Large intestine (tissue), 3 donors: ENCODE measurements around the gene AQP12B. TPM values are rescaled to one million over a fixed set of nuclear protein-coding genes. Genes with fewer than 3 reads are reported as not detected.
"Not testable (repeated sequence)": the region's sequence is repeated elsewhere in the genome, so short reads cannot be mapped to it uniquely, and the experiment has no call there.

Source experiments
- DNase-seq, 2 donors: peaks; one replicate each; pipeline versions ENCODE4 v3.0.0 to v3.0.0-alpha.2; 2013
- H3K27ac ChIP-seq: one replicate; pipeline ENCODE4 v1.5.1; 2013; ENCODE audit warnings: low read length
- H3K27me3 ChIP-seq: 2 replicates; pipeline ENCODE4 v1.6.1; 2013; ENCODE audit warnings: low read length; ENCODE audit not compliant: control insufficient read depth, insufficient read depth
- H3K36me3 ChIP-seq: 2 replicates; pipeline ENCODE4 v1.6.1; 2013; ENCODE audit warnings: low read length; ENCODE audit not compliant: control insufficient read depth, insufficient read depth
- H3K4me1 ChIP-seq: one replicate; pipeline ENCODE4 v1.6.1; 2013; ENCODE audit warnings: low read length; ENCODE audit not compliant: control insufficient read depth, insufficient read depth
- H3K4me3 ChIP-seq: one replicate; pipeline ENCODE4 v1.5.1; 2013; ENCODE audit warnings: low read length
- H3K9me3 ChIP-seq: one replicate; pipeline ENCODE4 v1.6.1; 2013; ENCODE audit warnings: mild to moderate bottlenecking, low read depth, low read length, moderate library complexity; ENCODE audit not compliant: control insufficient read depth
- WGBS: methylation state at CpG from one replicate; pipeline ENCODE4 v1.1.5; 2013; ENCODE audit warnings: low lambda C conversion rate; ENCODE audit not compliant: insufficient coverage; 5-methylcytosine and 5-hydroxymethylcytosine counted together
- polyA plus RNA-seq: library from polyadenylated mRNA; unstranded; fragments of 120-200 nt; gene quantifications from one replicate; pipeline ENCODE4 v1.2.1, GENCODE V29; 2013

The AQP12B gene
- polyA plus RNA-seq, 1 donor, result 10.6 TPM

- H3K9me3 ChIP-seq, result peaks cover 2% of the 10 kb centered on the region
- H3K4me1 ChIP-seq, result peaks cover 33% of the 10 kb centered on the region
- no peak overlapping the region for H3K27ac ChIP-seq
- no peak overlapping the region for H3K4me3 ChIP-seq
- no peaks in the 10 kb centered on the region for H3K36me3 ChIP-seq
- no CpG with 5 or more reads among the region's 11 CpGs for WGBS
- no peaks in the 10 kb centered on the region for H3K27me3 ChIP-seq
- no peak for DNase-seq
These were observed 7.3 kb upstream of the AQP12B start for GRCh38 chr2:240689975-240690374.

GRCh38 chr2:240688553-240688919 lies 5.9 kb upstream of the AQP12B start:
- no CpG with 5 or more reads among the region's 9 CpGs for WGBS
- Histone ChIP-seq H3K4me3 (no peak overlapping the region), H3K27me3 (no peaks in the 10 kb centered on the region), H3K27ac (no peak overlapping the region), H3K4me1 (peaks cover 33% of the 10 kb centered on the region), H3K36me3 (no peaks in the 10 kb centered on the region), H3K9me3 (peaks cover 2% of the 10 kb centered on the region)
- DNase-seq, result no peak

GRCh38 chr2:240687741-240688552 lies 5.3 kb upstream of the AQP12B start:
- DNase-seq, result no peak
- no peak overlapping the region for H3K27ac ChIP-seq
- peaks cover 31% of the 10 kb centered on the region for H3K4me1 ChIP-seq
- H3K4me3 ChIP-seq, result no peak overlapping the region
- H3K9me3 ChIP-seq, result peaks cover 2% of the 10 kb centered on the region
- H3K27me3 ChIP-seq, result no peaks in the 10 kb centered on the region
- no peaks in the 10 kb centered on the region for H3K36me3 ChIP-seq
- no CpG with 5 or more reads among the region's 14 CpGs for WGBS

GRCh38 chr2:240687045-240687740 lies 4.5 kb upstream of the AQP12B start:
- Histone ChIP-seq H3K4me1 (peaks cover 31% of the 10 kb centered on the region), H3K9me3 (peaks cover 2% of the 10 kb centered on the region), H3K4me3 (peak overlapping the region; percentile 16), H3K27me3 (no peaks in the 10 kb centered on the region), H3K27ac (peak overlapping the region; percentile 74), H3K36me3 (no peaks in the 10 kb centered on the region)
- no CpG with 5 or more reads among the region's 20 CpGs for WGBS
- no peak for DNase-seq

GRCh38 chr2:240686460-240686859 lies 3.8 kb upstream of the AQP12B start:
- Histone ChIP-seq H3K4me3 (peak overlapping the region; percentile 25), H3K36me3 (no peaks in the 10 kb centered on the region), H3K27me3 (no peaks in the 10 kb centered on the region), H3K27ac (peak overlapping the region; percentile 74), H3K9me3 (peaks cover 2% of the 10 kb centered on the region), H3K4me1 (peaks cover 28% of the 10 kb centered on the region)
- WGBS, result no CpG with 5 or more reads among the region's 6 CpGs
- DNase-seq, result no peak

- Histone ChIP-seq H3K9me3 (peaks cover 2% of the 10 kb centered on the region), H3K27ac (peak overlapping the region; percentile 74), H3K36me3 (no peaks in the 10 kb centered on the region), H3K27me3 (no peaks in the 10 kb centered on the region), H3K4me3 (peak overlapping the region; percentile 25), H3K4me1 (peaks cover 28% of the 10 kb centered on the region)
- no CpG with 5 or more reads among the region's 10 CpGs for WGBS
- DNase-seq, result peak; percentile 86 to 92
These were observed 3.2 kb upstream of the AQP12B start for GRCh38 chr2:240685771-240686371.

- H3K4me1 ChIP-seq, result peaks cover 25% of the 10 kb centered on the region
- WGBS, result no CpG with 5 or more reads among the region's 15 CpGs
- not testable (repeated sequence) for DNase-seq, H3K27me3 ChIP-seq, H3K27ac ChIP-seq, H3K36me3 ChIP-seq, H3K4me3 ChIP-seq, H3K9me3 ChIP-seq
These were observed 1.5 kb upstream of the AQP12B start for GRCh38 chr2:240683980-240684728.

- not testable (repeated sequence) for H3K4me3 ChIP-seq, H3K9me3 ChIP-seq, H3K27ac ChIP-seq, H3K27me3 ChIP-seq, H3K36me3 ChIP-seq, DNase-seq
- H3K4me1 ChIP-seq, result peaks cover 25% of the 10 kb centered on the region
- WGBS, result no CpG with 5 or more reads among the region's 15 CpGs
These were observed 769 bp upstream of the AQP12B start for GRCh38 chr2:240683329-240683979.

- not testable (repeated sequence) for H3K27me3 ChIP-seq, H3K4me1 ChIP-seq, DNase-seq, H3K27ac ChIP-seq, H3K9me3 ChIP-seq, H3K36me3 ChIP-seq, H3K4me3 ChIP-seq
- no CpG with 5 or more reads among the region's 11 CpGs for WGBS
These were observed 2.5 kb downstream of the AQP12B start for GRCh38 chr2:240680185-240680584.

GRCh38 chr2:240678909-240679308 lies 3.8 kb downstream of the AQP12B start:
- DNase-seq, H3K36me3 ChIP-seq, H3K9me3 ChIP-seq, H3K4me1 ChIP-seq, H3K27me3 ChIP-seq, H3K4me3 ChIP-seq, H3K27ac ChIP-seq: not testable (repeated sequence)
- WGBS, result no CpG with 5 or more reads among the region's 19 CpGs
